ENCODE measurements around the gene TMEM209.
"Not testable (repeated sequence)": the region's sequence is repeated elsewhere in the genome, so short reads cannot be mapped to it uniquely, and the experiment has no call there.

TMEM209 gene

GRCh38 chr7:130216750-130217149, 11.5 kb upstream of the TMEM209 start:
- no peak for DNase-seq

- no peak for DNase-seq
Observed at GRCh38 chr7:130216025-130216424, 10.8 kb upstream of the TMEM209 start.

- no peak for DNase-seq
Observed at GRCh38 chr7:130213828-130214227, 8.6 kb upstream of the TMEM209 start.

- DNase-seq = no peak
Observed at GRCh38 chr7:130210181-130210935, 5.2 kb upstream of the TMEM209 start.

- no peak for DNase-seq
Observed at GRCh38 chr7:130208516-130208915, 3.3 kb upstream of the TMEM209 start.

- DNase-seq = no peak
Observed at GRCh38 chr7:130207642-130208041, 2.4 kb upstream of the TMEM209 start, which contains the start of gene SSMEM1. Gene SSMEM1 (plus strand): TSS chr7:130207860. CDS start chr7:130207911, 51 bp downstream.

- DNase-seq = no peak
Observed at GRCh38 chr7:130207033-130207432, 1.8 kb upstream of the TMEM209 start.

GRCh38 chr7:130201796-130202195, 3.4 kb downstream of the TMEM209 start:
- DNase-seq = no peak

- DNase-seq = no peak
Observed at GRCh38 chr7:130197094-130197493, 8.1 kb downstream of the TMEM209 start.

- no peak for DNase-seq
Observed at GRCh38 chr7:130196476-130196875, 8.7 kb downstream of the TMEM209 start.

- no peak for DNase-seq
Observed at GRCh38 chr7:130195396-130195795, 9.8 kb downstream of the TMEM209 start.

- no peak for DNase-seq
Observed at GRCh38 chr7:130191791-130192190, 13.4 kb downstream of the TMEM209 start.

- DNase-seq = no peak
Observed at GRCh38 chr7:130189343-130189742, 15.9 kb downstream of the TMEM209 start.

- no peak for DNase-seq
Observed at GRCh38 chr7:130187360-130187759, 17.8 kb downstream of the TMEM209 start.

GRCh38 chr7:130184349-130184748, 20.9 kb downstream of the TMEM209 start:
- DNase-seq = not testable (repeated sequence)

- DNase-seq = no peak
Observed at GRCh38 chr7:130182990-130183389, 22.2 kb downstream of the TMEM209 start.

- no peak for DNase-seq
Observed at GRCh38 chr7:130181263-130181605, 24.0 kb downstream of the TMEM209 start.

GRCh38 chr7:130180571-130181262, 24.5 kb downstream of the TMEM209 start:
- no peak for DNase-seq

- DNase-seq = no peak
Observed at GRCh38 chr7:130179631-130180030, 25.6 kb downstream of the TMEM209 start.

- no peak for DNase-seq
Observed at GRCh38 chr7:130178251-130178650, 27.0 kb downstream of the TMEM209 start.

GRCh38 chr7:130174237-130174959, 30.8 kb downstream of the TMEM209 start:
- DNase-seq = no peak

- no peak for DNase-seq
Observed at GRCh38 chr7:130162196-130162595, 43.0 kb downstream of the TMEM209 start.

GRCh38 chr7:130160455-130160854, 44.8 kb downstream of the TMEM209 start:
- no peak for DNase-seq

GRCh38 chr7:130160023-130160422, 45.2 kb downstream of the TMEM209 start:
- DNase-seq = no peak

Data from NCI-H2029 treated with DMSO at 0.1 percent for 48 hours (cell line).